GM19025 (cell line): ENCODE results near the gene KRTAP20-4.

Source experiments
- ATAC-seq: cut with Tn5 transposase; IDR thresholded peaks from one replicate; pipeline ENCODE4 v1.9.1; 2021; ENCODE audit warnings: mild to moderate bottlenecking, low read depth, moderate library complexity; ENCODE audit not compliant: unreplicated experiment

KRTAP20-4 gene

GRCh38 chr21:30620522-30620921 is at the start of gene KRTAP20-4:
TSS of gene KRTAP20-4 (plus strand) at chr21:30620627.
- no peak for ATAC-seq

- ATAC-seq: no peak
Measured at GRCh38 chr21:30577766-30578165, 42.7 kb upstream of the KRTAP20-4 start.

GRCh38 chr21:30579346-30579745 is 41.1 kb upstream of the KRTAP20-4 start:
- ATAC-seq: no peak

GRCh38 chr21:30580132-30580531 is 40.3 kb upstream of the KRTAP20-4 start:
- ATAC-seq: no peak

- no peak for ATAC-seq
Measured at GRCh38 chr21:30582870-30583269, 37.6 kb upstream of the KRTAP20-4 start.

- no peak for ATAC-seq
Measured at GRCh38 chr21:30590297-30590696, 30.1 kb upstream of the KRTAP20-4 start, which contains the start of gene KRTAP22-2. TSS of gene KRTAP22-2 (minus strand) at chr21:30590397.

- no peak for ATAC-seq
Measured at GRCh38 chr21:30592140-30592539, 28.3 kb upstream of the KRTAP20-4 start, which contains the start of gene KRTAP6-3. TSS of gene KRTAP6-3 (plus strand) at chr21:30592440. CDS start at chr21:30592446, 6 bp downstream.

- ATAC-seq: no peak
Measured at GRCh38 chr21:30598802-30599201, 21.6 kb upstream of the KRTAP20-4 start, which contains the start of gene KRTAP6-2. TSS of gene KRTAP6-2 (minus strand) at chr21:30598902. CDS start at chr21:30598874, 28 bp downstream.

- no peak for ATAC-seq
Measured at GRCh38 chr21:30600787-30601186, 19.6 kb upstream of the KRTAP20-4 start, which contains the start of gene KRTAP22-1. TSS of gene KRTAP22-1 (plus strand) at chr21:30601087.

GRCh38 chr21:30605968-30606367 is 14.5 kb upstream of the KRTAP20-4 start:
- no peak for ATAC-seq

- ATAC-seq: no peak
Measured at GRCh38 chr21:30612132-30612531, 8.3 kb upstream of the KRTAP20-4 start.

- ATAC-seq: no peak
Measured at GRCh38 chr21:30613836-30614235, 6.6 kb upstream of the KRTAP20-4 start, which contains the start of gene KRTAP6-1. TSS of gene KRTAP6-1 (minus strand) at chr21:30613930. CDS start at chr21:30613904, 26 bp downstream.

- ATAC-seq: no peak
Measured at GRCh38 chr21:30615199-30615598, 5.2 kb upstream of the KRTAP20-4 start.

- no peak for ATAC-seq
Measured at GRCh38 chr21:30616125-30616524, 4.3 kb upstream of the KRTAP20-4 start, which contains the start of gene KRTAP20-1. TSS of gene KRTAP20-1 (plus strand) at chr21:30616425. CDS start at chr21:30616455, 30 bp downstream.

- ATAC-seq: no peak
Measured at GRCh38 chr21:30620080-30620479, 347 bp upstream of the KRTAP20-4 start.

GRCh38 chr21:30623362-30623761 is 2.9 kb downstream of the KRTAP20-4 start:
- no peak for ATAC-seq

GRCh38 chr21:30625449-30626165 is 5.2 kb downstream of the KRTAP20-4 start:
- no peak for ATAC-seq

- ATAC-seq: no peak
Measured at GRCh38 chr21:30628109-30628508, 7.7 kb downstream of the KRTAP20-4 start.

- no peak for ATAC-seq
Measured at GRCh38 chr21:30629200-30629599, 8.8 kb downstream of the KRTAP20-4 start.

- no peak for ATAC-seq
Measured at GRCh38 chr21:30634906-30635305, 14.5 kb downstream of the KRTAP20-4 start, which contains the start of gene KRTAP20-2. TSS of gene KRTAP20-2 (plus strand) at chr21:30635206. CDS start at chr21:30635264, 58 bp downstream.

- no peak for ATAC-seq
Measured at GRCh38 chr21:30638686-30639085, 18.3 kb downstream of the KRTAP20-4 start.

- ATAC-seq: no peak
Measured at GRCh38 chr21:30642564-30642963, 22.1 kb downstream of the KRTAP20-4 start, which contains the start of gene KRTAP20-3. TSS of gene KRTAP20-3 (plus strand) at chr21:30642864.
